GM12891 (cell line): Measurements from ENCODE around the gene ZNF558.

Experiments used
- DNase-seq: peaks from one replicate; pipeline ENCODE4 v3.0.0; 2011; ENCODE audit warnings: low spot score; ENCODE audit not compliant: insufficient read length
- FAIRE-seq: peaks from 2 replicates; lab custom pipeline; 2011; peaks lifted over from hg19 to GRCh38; lab: Jason Lieb, UNC
- PAX5 ChIP-seq: IDR thresholded peaks from 2 replicates; pipeline ENCODE4 v1.6.1; 2011; ENCODE audit warnings: low read length, moderate library complexity, mild to moderate bottlenecking; ENCODE audit not compliant: insufficient read depth, severe bottlenecking
- POLR2A ChIP-seq: IDR thresholded peaks from 2 replicates; pipeline ENCODE4 v1.6.1; 2011; ENCODE audit warnings: low read depth, low read length, control low read depth
- POLR2AphosphoS5 ChIP-seq: IDR thresholded peaks from 2 replicates; pipeline ENCODE4 v1.6.1; 2011; ENCODE audit warnings: low read depth, low read length, control low read depth
- POU2F2 ChIP-seq: IDR thresholded peaks from 2 replicates; pipeline ENCODE4 v1.6.1; 2011; ENCODE audit warnings: low read depth, mild to moderate bottlenecking, control low read depth, low read length, moderate library complexity
- SPI1 ChIP-seq: IDR thresholded peaks from 2 replicates; pipeline ENCODE4 v1.6.1; 2011; ENCODE audit warnings: low read depth, low read length, control low read depth
- TAF1 ChIP-seq: IDR thresholded peaks from 2 replicates; pipeline ENCODE4 v1.6.1; 2011; ENCODE audit warnings: low read depth, low read length, control low read depth

The ZNF558 gene

DNA sequence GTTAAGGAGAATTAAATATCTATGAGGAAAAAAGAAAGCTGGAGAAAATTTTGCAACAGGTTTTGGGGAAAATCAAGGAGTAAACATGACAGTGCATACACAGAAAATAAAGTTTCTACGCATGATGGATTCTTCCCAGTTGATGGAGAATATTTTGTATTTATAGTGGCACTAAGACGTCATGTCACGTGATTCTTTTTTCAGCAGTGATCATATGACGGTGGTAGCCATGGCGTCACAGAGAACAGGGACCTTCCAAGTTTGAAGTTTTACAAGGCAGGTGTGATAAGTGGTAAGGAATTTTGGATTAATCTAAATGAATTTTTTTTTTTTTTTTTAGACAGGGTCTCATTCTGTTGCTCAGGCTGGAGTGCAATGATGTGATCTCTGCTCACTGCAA is 8.6 kb upstream of the ZNF558 start:
- FAIRE-seq (no peak), DNase-seq (no peak)
- TF ChIP-seq POU2F2 (no peak), PAX5 (no peak), POLR2A (no peak), TAF1 (no peak), SPI1 (no peak), POLR2AphosphoS5 (no peak)

DNA sequence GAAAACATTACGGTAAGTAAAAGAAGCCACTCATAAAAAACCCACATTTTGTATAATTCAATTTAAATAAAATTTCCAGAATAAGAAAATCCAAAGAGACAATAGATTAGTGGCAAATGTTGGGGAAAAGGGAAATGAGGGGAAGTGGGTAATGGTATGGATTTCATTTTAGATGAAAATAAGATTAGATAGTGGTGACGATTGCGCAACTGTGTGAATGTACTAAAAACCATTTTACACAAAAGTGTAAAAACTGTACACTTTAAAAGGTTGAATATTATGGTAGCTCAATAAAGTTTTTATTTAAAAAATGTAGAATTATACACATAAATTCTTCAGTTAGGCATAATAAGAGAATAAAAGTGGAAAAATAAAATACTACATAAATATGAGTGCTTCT is 3.8 kb upstream of the ZNF558 start:
- FAIRE-seq (no peak), DNase-seq (no peak)
- TF ChIP-seq POLR2AphosphoS5 (no peak), SPI1 (no peak), POLR2A (no peak), PAX5 (no peak), TAF1 (no peak), POU2F2 (no peak)

GRCh38 chr19:8835446-8835845 is 3.3 kb upstream of the ZNF558 start:
- FAIRE-seq = no peak

GRCh38 chr19:8831832-8832131 is 322 bp downstream of the ZNF558 start:
- DNase-seq = no peak
- no peak for FAIRE-seq
- no peak for TF ChIP-seq POLR2AphosphoS5

More at GRCh38 chr19:8835446-8835845, 3.3 kb upstream of the ZNF558 start:
- DNase-seq = no peak
- no peak for TF ChIP-seq POLR2AphosphoS5
- TF ChIP-seq TAF1 = no peak
- no peak for TF ChIP-seq SPI1
- TF ChIP-seq POLR2A = no peak
- no peak for TF ChIP-seq POU2F2
- no peak for TF ChIP-seq PAX5

DNA sequence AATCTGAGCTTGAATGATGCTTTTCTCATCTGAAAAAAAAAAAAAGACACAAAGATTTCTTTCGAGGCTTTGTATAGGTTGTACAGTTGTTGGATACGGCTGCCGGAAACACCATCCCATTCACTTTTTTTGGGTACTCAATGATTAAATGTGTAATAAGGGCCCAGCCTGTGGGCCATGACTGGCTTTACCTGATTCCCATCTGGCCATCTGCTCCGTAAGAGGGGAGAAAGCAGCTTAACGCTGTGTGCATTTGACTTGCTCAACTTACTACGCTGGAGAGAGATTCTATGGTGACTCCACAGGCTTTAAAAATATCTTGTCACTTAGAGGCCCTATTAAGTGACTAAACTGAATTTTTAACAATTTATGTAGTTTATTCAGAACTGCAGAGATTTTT is 731 bp downstream of the ZNF558 start:
- FAIRE-seq (no peak), DNase-seq (no peak)
- TF ChIP-seq POLR2AphosphoS5 = no peak
- no peak for TF ChIP-seq TAF1
- TF ChIP-seq PAX5 = no peak
- no peak for TF ChIP-seq POLR2A
- no peak for TF ChIP-seq SPI1
- TF ChIP-seq POU2F2 = no peak

DNA sequence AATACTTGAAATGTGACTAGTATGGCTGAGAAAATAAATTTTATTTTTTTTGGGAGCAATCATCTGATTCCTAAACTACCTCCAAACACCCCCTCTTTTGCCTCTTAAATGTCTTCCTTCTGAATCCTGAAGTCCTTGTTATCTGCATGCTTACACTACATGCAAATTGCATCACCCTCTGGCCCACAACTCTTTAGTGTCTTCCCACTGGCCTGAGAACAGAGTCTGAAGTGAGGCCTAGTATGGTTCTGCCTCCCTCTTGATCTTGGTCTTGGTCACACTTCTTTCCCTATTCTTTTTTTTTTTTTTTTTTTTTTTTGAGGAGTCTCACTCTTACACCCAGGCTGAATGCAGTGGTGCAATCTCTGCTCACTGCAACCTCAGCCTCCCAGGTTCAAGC is 4.8 kb downstream of the ZNF558 start:
- TF ChIP-seq TAF1 (no peak), POLR2AphosphoS5 (no peak), SPI1 (no peak), PAX5 (no peak), POU2F2 (no peak), POLR2A (no peak)
- FAIRE-seq = no peak
- DNase-seq = no peak

GRCh38 chr19:8826371-8826770 is 5.7 kb downstream of the ZNF558 start:
- no peak for FAIRE-seq

GRCh38 chr19:8821748-8822241 is 10.3 kb downstream of the ZNF558 start:
- FAIRE-seq = no peak
- TF ChIP-seq POU2F2 (no peak), TAF1 (no peak), POLR2AphosphoS5 (no peak), POLR2A (no peak), PAX5 (no peak), SPI1 (no peak)
- no peak for DNase-seq

More at GRCh38 chr19:8826371-8826770, 5.7 kb downstream of the ZNF558 start:
- no peak for DNase-seq
- TF ChIP-seq POLR2AphosphoS5 = no peak
- TF ChIP-seq TAF1 = no peak
- TF ChIP-seq PAX5 = no peak
- no peak for TF ChIP-seq POU2F2
- no peak for TF ChIP-seq POLR2A

- no peak for FAIRE-seq
Measured at GRCh38 chr19:8820234-8820633, 11.9 kb downstream of the ZNF558 start.

DNA sequence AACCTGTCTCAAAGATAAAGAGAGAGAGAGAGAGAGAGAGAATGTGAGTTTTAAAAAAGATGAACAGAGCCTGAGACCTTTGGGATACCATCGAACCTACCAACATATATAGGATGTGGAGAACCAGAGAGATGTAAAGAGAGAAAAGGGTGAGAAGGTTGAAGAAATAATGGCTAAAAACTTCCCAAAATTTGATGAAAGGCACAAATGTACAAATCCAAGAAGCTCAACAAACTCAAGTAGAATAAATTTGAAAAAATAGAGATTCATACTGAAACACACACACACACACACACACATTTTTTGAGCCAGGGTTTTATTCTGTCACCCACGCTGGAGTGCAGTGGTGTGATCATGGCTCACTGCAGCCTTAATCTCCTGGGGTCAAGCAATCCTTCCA is 16.3 kb downstream of the ZNF558 start:
- FAIRE-seq (no peak), DNase-seq (no peak)
- no peak for TF ChIP-seq SPI1
- TF ChIP-seq TAF1 = no peak
- TF ChIP-seq POU2F2 = no peak
- no peak for TF ChIP-seq POLR2AphosphoS5
- no peak for TF ChIP-seq POLR2A
- no peak for TF ChIP-seq PAX5

More at GRCh38 chr19:8820234-8820633, 11.9 kb downstream of the ZNF558 start:
- TF ChIP-seq SPI1 (no peak), PAX5 (no peak), POU2F2 (no peak), TAF1 (no peak), POLR2AphosphoS5 (no peak), POLR2A (no peak)
- DNase-seq = no peak

DNA sequence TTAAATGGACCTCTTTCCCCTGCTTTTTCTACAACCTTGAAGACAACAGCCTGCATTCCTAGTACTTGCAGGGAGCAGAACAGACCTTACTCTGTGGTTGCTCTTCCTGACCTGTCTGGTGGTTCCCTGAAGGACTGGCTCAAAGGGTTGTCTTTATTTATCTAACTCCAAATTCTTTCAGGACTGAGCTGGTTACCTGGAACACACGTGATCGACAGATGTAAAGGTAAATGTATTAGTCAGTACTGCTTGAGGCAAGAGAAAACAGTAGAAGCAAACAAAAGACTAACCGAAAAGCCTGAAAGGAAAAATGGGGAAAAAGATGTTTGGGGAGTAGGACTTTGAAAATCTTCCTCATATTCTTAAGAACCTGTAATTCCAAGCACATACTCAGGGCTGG is 17.9 kb downstream of the ZNF558 start:
- TF ChIP-seq SPI1 (no peak), POLR2AphosphoS5 (no peak), POU2F2 (no peak), POLR2A (no peak), TAF1 (no peak), PAX5 (no peak)
- no peak for DNase-seq
- FAIRE-seq = no peak
